Left ventricle myocardium superior (tissue), 1 donor: Measurements from ENCODE around the gene MTMR12. TPM values are rescaled to one million over a fixed set of nuclear protein-coding genes. Genes with fewer than 3 reads are reported as not detected.

ENCODE experiments used
- ATAC-seq: fragments of 200-7000 bp; cut with Tn5 transposase; one replicate; pipeline ENCODE4 v1.9.1; 2020; ENCODE audit warnings: mild to moderate bottlenecking, moderate library complexity
- DNase-seq: peaks from one replicate; pipeline ENCODE4 v3.0.0-alpha.2; 2020
- intact Hi-C: fragments of 100-400 bp; cut with micrococcal nuclease; formaldehyde crosslinking; loops from one replicate; pipeline ENCODE4 v1.11.0; 2022
- long read RNA-seq: library from polyadenylated mRNA; unstranded; transcript quantifications from one replicate; pipeline ENCODE4 v2.0.0, GENCODE V29; 2021
- total RNA-seq: library from RNA; stranded (reverse); fragmentation: NEBNext Ultra II Directional; extraction: Animal tissue kit (Norgen Biotek cat#: 25700); gene quantifications from one replicate; pipeline ENCODE4 v1.2.1, GENCODE V29; 2021
- donor health status: DM: no; HTN: yes; CAD: no; lungs with severe emphysema.

The MTMR12 gene, protein sequence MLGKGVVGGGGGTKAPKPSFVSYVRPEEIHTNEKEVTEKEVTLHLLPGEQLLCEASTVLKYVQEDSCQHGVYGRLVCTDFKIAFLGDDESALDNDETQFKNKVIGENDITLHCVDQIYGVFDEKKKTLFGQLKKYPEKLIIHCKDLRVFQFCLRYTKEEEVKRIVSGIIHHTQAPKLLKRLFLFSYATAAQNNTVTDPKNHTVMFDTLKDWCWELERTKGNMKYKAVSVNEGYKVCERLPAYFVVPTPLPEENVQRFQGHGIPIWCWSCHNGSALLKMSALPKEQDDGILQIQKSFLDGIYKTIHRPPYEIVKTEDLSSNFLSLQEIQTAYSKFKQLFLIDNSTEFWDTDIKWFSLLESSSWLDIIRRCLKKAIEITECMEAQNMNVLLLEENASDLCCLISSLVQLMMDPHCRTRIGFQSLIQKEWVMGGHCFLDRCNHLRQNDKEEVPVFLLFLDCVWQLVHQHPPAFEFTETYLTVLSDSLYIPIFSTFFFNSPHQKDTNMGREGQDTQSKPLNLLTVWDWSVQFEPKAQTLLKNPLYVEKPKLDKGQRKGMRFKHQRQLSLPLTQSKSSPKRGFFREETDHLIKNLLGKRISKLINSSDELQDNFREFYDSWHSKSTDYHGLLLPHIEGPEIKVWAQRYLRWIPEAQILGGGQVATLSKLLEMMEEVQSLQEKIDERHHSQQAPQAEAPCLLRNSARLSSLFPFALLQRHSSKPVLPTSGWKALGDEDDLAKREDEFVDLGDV
- total RNA-seq, result 17.4 TPM
- long read RNA-seq, full-length matches to known transcripts, result 3 of 39 reads
- long read RNA-seq, partial matches to known transcripts, result 2 of 39 reads
- long read RNA-seq, other reads (novel, unspliced or antisense), result 34 of 39 reads

DNA sequence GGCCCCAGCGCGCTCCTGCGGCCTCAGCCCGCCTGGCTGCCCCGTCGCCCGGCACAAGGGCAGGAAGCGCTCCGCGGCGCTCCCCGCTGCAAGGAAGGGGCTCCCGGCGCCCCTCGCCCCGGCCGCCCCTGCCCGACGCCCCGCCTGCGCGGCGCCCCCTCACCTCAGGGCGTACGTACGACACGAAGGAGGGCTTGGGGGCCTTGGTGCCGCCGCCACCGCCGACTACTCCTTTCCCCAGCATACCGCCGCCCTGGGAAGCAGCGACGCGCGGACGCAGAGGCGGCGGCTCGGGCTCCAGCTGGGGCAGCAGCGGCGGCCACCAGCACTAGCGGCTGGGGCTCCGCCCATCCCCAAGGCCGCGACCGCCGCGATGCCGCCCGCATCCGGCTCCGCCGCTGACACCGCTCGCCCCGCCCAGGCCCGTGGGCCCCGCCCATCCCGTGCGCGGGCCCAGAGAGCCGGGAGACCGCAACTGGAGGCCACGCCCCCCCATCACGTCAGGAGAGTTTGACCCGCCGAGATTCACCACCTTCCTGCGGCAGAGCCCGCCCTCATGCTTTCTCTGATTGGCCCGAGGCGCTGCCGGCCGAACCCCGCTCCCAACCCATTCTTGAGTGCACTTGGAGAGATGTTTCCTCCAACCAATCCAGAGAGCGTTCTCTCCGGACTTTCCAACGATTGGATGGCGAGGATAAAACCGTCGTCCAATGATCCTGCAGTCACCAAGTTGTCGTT, at the start of gene MTMR12:
MTMR12 (minus strand) TSS at position 345 of the 738 bp plus-strand sequence; CDS start at position 244, 101 bp downstream.
- intact Hi-C loops, result no loop called here

DNA sequence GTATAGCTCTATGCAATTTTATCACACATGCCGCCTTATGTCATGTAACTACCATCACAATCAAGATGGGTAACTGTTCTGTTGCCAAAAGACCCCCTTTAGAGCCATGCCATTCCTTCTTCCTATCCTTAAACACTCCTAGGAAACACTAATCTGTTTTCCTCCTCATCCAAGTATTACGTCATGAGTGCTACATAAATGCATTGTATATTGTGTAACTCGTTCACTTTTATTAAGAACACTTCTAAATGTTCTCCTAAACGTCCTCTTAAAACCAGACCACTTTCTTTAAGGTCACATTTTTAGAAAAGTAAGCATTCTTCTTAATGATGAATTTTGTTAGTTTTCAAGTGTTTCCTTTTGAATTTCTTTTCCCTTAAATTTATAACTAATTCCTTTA, 49.8 kb upstream of the MTMR12 start:
- DNase-seq, result no peak
- intact Hi-C loops, result no loop called here
- no peak for ATAC-seq

More for the DNA sequence above, at the start of gene MTMR12:
- DNase-seq (peak; percentile 100), ATAC-seq (peak; percentile 98)

DNA sequence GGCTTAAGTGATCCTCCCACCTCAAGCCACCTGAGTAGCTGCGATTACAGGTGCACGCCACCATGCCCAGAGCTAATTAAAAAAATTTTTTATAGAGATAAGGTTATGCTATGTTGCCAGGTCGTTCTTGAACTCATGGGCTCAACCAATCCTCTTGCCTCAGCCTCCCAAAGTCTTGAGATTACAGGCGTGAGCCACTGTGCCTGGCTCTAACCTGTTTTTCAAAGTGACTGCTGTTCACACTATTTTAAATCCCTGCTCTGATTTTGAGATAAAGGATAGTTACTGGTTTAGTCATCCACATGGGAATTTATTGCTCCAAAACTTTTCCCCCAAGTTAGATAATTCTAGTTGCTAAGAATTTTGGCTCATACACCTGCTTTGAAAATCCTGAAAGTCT, 48.2 kb upstream of the MTMR12 start:
- intact Hi-C loops, result no loop called here
- DNase-seq (no peak), ATAC-seq (no peak)

- intact Hi-C loops, result no loop called here
- DNase-seq (no peak), ATAC-seq (no peak)
Measured at GRCh38 chr5:32358611-32359010, 45.9 kb upstream of the MTMR12 start.

- intact Hi-C loops, result no loop called here
Measured at GRCh38 chr5:32357658-32358057, 44.9 kb upstream of the MTMR12 start.

GRCh38 chr5:32355686-32356085, 42.9 kb upstream of the MTMR12 start:
- intact Hi-C loops, result no loop called here
- DNase-seq (no peak), ATAC-seq (peak; percentile 43)

More at GRCh38 chr5:32357658-32358057, 44.9 kb upstream of the MTMR12 start:
- ATAC-seq (no peak), DNase-seq (no peak)

GRCh38 chr5:32353420-32353819, 40.7 kb upstream of the MTMR12 start:
- DNase-seq, result no peak
- ATAC-seq, result no peak
- intact Hi-C loops, result no loop called here

- DNase-seq (no peak), ATAC-seq (no peak)
- intact Hi-C loops, result no loop called here
Measured at GRCh38 chr5:32352685-32353084, 39.9 kb upstream of the MTMR12 start.

GRCh38 chr5:32346869-32347268, 34.1 kb upstream of the MTMR12 start:
- intact Hi-C loops, result no loop called here
- DNase-seq, result no peak
- ATAC-seq, result no peak

DNA sequence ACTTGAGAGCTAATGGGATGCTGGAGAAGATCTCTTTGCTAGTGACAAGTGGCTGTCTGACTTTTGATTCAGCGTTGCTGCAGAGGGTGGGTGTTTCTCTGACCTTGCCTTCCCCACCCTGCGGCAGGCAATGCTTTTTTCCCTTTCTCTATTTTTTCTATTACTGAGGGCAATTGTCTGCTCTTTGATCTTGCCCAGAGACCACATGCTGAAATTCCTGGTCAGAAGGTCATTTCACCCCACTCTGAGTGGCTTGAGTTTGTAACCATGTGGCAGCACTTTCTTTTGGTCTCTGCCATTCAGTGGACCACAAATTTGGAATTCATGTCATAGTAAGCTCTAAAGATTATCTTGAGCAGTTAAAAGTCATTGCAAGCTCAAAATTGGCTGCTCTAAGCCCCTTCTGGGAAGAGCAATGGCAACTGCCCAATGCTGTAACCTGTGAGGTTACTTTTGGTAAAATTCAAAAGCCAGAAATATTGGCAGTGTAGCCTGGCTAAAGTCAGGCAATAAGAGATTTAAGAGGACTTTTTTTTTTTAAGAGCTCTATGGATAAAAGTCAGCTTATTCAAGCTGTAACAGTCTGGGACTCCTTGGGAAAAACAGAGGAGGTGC, 30.4 kb upstream of the MTMR12 start:
- DNase-seq, result no peak
- intact Hi-C loops, result loop anchor here (5.0 kb wide), 1 partner anchor 101 kb away; no protein-coding TSS in a partner anchor
- no peak for ATAC-seq

DNA sequence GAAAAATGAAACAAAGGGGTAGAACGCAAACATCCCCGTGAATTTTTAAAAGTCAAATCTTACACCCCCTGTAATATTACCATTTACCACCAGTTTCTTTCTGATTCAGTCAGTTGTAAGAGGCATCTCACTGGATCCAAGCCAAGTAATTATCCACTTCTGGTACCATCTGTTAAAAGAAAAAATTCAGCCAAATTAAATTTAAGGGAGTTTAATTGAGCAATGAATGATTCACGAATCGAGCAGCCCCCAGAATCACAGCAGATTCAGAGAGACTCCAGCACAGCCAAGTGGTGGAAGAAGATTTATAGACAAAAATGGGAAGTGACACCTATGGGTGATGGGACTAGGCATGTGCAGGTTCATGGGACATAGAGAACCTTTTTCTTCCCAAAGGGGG, 29.9 kb upstream of the MTMR12 start:
- intact Hi-C loops, result loop anchor here (5.0 kb wide), 1 partner anchor 100 kb away; no protein-coding TSS in a partner anchor
- ATAC-seq (no peak), DNase-seq (no peak)

DNA sequence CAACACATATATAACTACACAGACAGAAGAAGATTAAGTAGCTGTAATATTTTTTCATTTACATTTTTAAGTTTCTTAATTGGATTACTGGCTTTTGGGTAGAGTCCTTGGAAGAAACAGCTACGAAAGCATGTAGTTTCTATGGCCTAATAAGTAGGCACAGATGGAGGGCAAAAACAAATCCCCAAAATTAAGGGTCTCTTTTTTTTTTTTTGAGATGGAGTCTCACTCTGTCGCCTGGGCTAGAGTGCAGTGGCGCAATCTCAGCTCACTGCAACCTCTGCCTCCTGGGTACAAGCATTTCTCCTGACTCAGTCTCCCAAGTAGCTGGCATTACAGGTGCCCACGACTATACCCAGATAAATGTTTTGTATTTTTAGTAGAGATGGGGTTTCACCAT, 27.1 kb upstream of the MTMR12 start:
- DNase-seq (no peak), ATAC-seq (no peak)
- intact Hi-C loops, result loop anchor here (5.0 kb wide), 1 partner anchor 98 kb away; no protein-coding TSS in a partner anchor

GRCh38 chr5:32339198-32339597, 26.5 kb upstream of the MTMR12 start:
- DNase-seq (no peak), ATAC-seq (no peak)
- intact Hi-C loops, result no loop called here

- intact Hi-C loops, result no loop called here
- ATAC-seq (no peak), DNase-seq (no peak)
Measured at GRCh38 chr5:32332966-32333365, 20.2 kb upstream of the MTMR12 start.

DNA sequence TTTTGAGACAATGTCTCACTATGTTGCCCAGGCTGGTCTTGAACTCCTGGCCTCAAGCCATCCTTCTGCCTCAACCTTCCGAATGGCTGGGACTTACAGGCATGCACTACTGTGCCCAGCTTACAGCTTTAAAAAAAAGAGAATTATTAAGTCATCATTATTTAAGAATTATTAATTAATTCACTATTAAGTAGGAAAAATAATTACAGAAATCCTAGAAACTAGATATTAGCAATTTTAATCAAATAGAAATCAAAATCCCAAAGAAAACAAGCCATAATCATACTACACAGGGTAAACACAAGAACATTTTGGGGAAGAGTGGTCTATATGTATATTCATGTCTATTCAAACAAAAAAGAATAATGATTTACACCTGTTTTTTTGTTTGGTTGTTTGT, 19.6 kb upstream of the MTMR12 start:
- intact Hi-C loops, result no loop called here
- no peak for ATAC-seq
- no peak for DNase-seq

- ATAC-seq (no peak), DNase-seq (no peak)
- intact Hi-C loops, result no loop called here
Measured at GRCh38 chr5:32331935-32332274, 19.2 kb upstream of the MTMR12 start.

GRCh38 chr5:32331217-32331934, 18.6 kb upstream of the MTMR12 start:
- no peak for ATAC-seq
- DNase-seq, result no peak
- intact Hi-C loops, result no loop called here

- intact Hi-C loops, result no loop called here
- DNase-seq, result no peak
- peak; percentile 31 for ATAC-seq
Measured at GRCh38 chr5:32330126-32330971, 17.6 kb upstream of the MTMR12 start.
